T-helper 1 cell (primary cell): Measurements from ENCODE around the gene HDDC2.
"Not testable (repeated sequence)": the region's sequence is repeated elsewhere in the genome, so short reads cannot be mapped to it uniquely, and the experiment has no call there.

ENCODE experiments used
- DNase-seq, 5 donors: peaks; one replicate each; pipeline ENCODE4 v3.0.0-alpha.2; 2012 to 2020

The HDDC2 gene

GRCh38 chr6:125306756-125307149 lies 5.0 kb upstream of the HDDC2 start:
- DNase-seq, result no peak

DNA sequence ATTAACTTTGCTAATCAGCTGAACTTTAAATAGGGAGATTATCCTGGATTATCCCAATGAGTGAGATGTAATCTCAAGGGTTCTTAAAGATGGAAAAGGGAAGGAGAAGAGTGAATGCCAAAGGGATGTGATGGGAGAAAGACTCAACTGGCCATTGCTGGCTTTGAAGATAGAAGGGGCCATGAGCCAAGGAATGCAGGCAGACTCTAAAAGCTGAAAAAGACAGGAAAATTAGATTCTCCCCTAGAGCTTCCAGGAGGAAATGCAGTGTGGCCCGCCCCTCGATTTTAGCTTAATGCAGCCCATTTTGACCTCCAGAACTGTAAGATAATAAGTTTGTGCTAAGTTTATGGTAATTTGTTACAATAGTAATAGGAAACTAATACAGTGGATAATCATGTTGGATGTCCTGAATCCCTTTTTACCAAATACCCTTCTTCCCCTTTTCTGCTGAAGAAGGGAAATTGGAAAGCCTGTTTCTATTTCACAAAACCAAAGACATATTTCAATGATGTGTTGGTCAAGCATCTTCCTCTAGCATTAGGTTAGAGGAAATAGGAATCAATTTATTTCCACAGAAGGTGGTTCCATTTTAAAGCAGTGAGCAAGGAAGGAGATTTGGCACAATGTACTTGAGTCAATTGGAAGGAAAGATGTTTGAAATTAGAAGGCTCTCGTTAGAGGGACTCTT lies 3.3 kb upstream of the HDDC2 start:
- DNase-seq, result no peak

GRCh38 chr6:125303512-125303854 lies 1.7 kb upstream of the HDDC2 start:
- DNase-seq, result no peak

DNA sequence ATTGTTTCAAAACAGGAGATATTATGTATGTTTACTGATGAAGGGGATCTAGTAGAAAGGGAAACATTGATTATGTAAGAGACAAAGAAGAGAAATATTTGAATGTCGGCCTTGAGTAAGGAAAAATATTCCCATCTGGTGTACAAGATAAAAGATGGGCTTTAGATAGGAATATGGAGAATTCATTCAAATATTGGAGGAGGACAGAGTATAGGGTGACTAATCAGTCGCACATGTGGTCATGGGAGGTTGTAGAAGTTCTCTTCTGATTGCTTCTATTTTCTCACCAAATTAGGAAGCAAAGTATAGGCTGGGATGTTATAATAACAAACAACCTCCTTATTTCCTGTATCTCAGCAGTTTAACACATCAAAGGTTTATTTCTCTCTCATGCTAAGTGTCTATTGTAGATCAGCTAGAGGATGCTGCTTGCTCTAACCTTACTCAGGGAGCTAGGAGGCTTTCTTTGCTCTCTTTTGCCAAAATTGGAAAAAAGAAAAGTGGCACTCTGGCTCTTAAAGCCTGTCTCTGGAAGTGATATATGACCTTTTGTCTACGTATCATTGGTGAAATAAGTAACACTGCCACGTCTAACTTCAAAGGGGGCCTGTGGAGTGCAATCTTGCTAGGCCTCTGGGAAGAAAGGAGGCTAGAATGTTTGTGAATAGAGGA lies 1.2 kb upstream of the HDDC2 start:
- DNase-seq, result no peak

DNA sequence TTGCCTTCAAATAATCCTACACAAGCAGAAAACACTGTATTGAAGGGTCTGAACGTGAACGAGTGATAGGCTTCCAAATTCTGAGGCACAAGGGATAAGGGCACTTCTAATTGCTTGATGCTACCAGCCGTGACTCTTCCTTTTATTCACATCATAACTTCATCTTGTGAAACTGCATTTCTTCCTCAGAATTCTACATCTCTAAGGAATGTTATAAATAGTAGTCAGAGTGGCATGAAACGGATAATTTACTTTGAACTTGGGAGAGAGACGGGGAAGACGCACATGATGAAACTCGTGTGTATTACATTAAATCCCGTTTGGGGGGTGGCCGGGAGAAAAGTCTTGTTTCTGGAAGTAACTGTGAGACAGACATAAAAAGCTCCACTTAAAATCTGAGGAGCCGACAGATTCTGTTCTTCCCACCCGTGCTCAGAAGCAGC lies 754 bp downstream of the HDDC2 start:
- DNase-seq, result no peak

- DNase-seq, result no peak
Observed at GRCh38 chr6:125299257-125299656, 2.5 kb downstream of the HDDC2 start.

GRCh38 chr6:125296471-125296870 lies 5.3 kb downstream of the HDDC2 start:
- no peak for DNase-seq

GRCh38 chr6:125294925-125295324 lies 6.8 kb downstream of the HDDC2 start:
- DNase-seq, result no peak

DNA sequence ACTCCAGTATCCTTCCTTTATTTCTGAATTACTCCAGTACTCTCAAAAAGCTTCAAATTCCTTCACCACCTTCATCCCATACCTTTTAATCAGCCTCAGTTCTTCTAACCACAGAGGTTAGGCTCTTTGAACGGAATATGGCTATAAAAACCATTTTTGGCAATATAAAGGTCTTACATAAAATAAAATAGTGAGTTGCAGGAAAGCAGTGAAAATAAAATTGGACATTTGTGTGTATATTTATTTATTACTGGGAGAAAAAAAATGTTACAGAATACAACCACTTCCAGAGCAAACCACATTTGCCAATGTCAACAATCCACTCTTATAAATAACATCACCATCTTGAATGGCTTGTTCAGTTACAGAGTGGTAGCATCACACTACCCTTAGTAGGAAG lies 7.7 kb downstream of the HDDC2 start:
- DNase-seq, result no peak

GRCh38 chr6:125293587-125293986 lies 8.2 kb downstream of the HDDC2 start:
- no peak for DNase-seq

DNA sequence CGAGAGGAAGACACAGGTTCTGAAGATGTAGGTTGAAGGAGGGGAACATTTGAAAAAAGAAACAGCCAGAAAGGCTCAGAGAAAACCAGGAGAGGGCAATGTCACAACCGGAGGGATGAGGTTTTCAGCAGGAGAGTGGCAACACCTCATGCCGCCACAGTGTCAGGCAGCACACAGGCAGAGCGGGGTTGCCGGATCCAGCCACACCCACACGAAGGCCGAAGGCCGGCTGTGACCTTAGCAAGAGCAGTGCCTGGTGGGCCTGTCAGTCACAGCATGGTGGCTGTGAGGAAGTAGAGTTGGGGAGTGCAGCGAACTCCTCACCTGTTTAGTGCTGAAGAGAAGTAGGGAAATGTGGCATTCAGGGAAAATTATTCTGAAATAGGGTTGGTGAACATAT lies 14.0 kb downstream of the HDDC2 start:
- DNase-seq, result no peak

DNA sequence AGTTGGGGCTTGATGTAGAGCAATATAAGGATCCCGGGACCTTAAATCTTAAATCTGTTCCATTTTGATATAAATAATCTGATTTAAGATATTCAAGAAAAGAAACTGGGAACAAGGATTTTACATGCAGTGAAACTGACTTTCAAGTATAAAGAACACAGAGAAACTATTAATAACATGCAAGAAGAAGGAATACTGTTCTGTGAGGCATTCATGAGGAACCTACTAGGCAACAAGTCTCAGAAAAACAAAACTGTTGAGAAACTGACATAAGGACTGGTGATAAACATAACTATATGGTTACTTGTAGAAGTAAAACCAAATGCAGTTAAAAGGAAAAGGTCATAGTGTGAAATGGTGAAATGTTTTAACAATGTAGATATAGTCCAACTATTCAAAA lies 15.8 kb downstream of the HDDC2 start:
- DNase-seq, result no peak

DNA sequence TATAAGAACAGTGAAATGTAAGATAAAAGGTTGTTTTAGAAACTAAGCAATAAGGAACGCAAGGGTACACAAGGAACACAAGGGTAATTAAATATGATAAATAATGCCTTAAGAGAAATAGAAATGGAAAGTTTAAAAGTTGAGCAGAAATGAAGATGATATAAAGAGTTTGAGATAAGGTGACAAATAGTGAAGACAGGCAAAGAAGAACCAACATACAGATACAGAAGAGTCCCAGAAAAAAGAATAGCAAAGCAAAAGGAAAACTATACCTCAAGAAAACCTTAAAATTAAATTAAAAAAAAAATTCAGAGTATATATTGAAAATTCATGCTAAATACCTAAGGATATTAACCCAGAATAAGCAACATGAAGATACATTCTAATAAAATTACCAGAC lies 16.4 kb downstream of the HDDC2 start:
- DNase-seq, result no peak

GRCh38 chr6:125282470-125282869 lies 19.3 kb downstream of the HDDC2 start:
- DNase-seq, result not testable (repeated sequence)

DNA sequence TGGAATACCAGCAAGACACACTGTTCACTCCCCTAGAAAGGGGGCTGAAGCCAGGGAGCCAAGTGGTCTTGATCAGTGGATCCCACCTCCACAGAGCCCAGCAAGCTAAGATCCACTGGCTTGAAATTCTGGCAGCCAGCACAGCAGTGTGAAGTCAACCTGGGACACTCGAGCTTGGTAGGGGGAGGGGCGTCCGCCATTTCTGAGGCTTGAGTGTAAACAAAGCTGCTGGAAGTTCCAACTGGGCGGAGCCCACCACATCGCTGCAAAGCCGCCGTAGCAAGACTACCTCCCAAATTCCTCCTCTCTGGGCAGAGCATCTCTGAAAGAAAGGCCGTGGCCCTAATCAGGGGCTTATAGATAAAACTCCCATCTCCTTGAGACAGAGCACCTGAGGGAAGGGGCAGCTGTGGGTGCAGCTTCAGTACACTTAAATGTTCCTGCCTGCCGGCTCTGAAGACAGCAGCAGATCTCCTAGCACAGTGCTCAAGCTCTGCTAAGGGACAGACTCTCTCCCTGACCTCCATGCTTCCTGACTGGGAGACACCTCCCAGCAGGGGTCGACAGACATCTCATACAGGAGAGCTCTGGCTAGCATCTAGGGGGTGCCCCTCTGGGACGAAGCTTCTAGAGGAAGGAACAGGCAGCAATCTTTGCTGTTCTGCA lies 21.3 kb downstream of the HDDC2 start:
- not testable (repeated sequence) for DNase-seq

GRCh38 chr6:125279961-125280360 lies 21.8 kb downstream of the HDDC2 start:
- no peak for DNase-seq

- DNase-seq, result no peak
Observed at GRCh38 chr6:125277838-125278237, 23.9 kb downstream of the HDDC2 start.

DNA sequence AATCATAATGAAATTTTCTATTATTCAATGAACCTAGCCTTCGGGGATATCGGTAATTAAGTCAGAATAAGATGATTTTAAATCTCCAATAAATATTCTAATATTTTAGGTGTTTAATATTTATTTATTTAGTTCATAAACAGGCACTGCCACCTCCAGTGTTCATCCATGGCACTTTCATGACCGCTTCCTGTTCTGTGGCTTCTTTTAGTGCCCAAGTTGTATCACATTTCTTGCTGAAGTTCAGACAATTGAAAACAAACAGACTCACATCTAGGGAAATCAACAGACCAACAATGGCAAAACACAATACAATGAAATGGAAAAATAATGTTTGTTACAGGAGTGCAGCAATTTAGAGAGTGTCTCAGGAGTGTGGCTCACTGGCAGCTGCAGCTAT lies 26.0 kb downstream of the HDDC2 start:
- DNase-seq, result no peak

DNA sequence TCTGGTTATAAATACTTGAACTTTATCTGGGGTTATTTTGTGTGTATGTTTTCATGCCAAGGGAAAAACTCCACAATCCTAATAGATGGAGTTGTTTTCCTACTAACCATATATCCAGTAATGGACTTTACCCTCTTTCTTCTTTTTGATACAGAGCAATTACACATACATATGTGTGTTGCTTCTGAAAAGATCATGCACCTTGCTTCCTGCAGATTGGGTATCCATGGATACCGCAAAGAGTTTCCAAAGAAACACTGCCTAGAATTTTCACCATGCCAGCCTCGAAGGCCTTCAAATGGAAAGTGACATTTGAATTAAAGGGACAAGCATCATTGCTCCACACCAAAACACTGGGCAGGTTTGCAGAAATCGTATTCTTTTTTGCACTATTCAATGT lies 26.8 kb downstream of the HDDC2 start:
- no peak for DNase-seq

DNA sequence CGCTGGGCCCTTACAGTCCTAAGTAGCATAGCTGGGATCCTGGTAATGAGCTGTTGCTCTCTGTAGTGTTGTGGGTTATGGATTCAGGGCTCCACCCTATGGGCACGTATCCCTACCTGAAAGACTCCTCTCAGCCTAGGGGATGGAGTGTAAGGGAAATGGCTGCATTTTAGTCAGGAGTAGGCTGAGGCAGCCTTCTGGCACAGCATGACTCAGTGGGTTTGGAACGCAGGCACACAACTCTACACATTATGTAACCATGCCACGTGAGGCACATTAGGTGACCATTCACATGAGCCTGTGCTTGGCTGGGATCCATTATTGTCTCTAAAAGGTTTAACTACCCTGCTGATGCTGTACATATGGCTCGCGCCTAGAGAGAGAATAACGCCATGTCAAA lies 27.8 kb downstream of the HDDC2 start:
- DNase-seq, result no peak

DNA sequence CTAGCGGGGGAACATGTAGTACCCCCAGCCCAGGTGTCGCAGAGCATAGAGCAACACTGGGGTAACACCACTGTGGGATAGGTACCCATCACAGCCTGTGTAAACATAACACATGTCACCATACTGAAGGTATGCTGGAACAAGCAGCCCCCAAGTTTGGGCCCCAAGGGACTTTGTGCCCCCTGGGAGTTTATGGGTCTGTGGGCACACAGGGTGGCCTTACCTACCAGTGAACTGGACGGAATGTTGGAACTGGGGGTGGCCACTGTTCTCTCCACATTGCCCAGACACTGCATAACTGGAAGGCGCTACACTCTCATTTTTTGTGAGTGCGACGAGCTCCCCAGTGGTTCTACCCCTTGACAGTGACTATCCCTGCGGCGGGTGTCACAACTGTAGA lies 28.5 kb downstream of the HDDC2 start:
- no peak for DNase-seq

- DNase-seq, result no peak
Observed at GRCh38 chr6:125271486-125272159, 30.1 kb downstream of the HDDC2 start.

DNA sequence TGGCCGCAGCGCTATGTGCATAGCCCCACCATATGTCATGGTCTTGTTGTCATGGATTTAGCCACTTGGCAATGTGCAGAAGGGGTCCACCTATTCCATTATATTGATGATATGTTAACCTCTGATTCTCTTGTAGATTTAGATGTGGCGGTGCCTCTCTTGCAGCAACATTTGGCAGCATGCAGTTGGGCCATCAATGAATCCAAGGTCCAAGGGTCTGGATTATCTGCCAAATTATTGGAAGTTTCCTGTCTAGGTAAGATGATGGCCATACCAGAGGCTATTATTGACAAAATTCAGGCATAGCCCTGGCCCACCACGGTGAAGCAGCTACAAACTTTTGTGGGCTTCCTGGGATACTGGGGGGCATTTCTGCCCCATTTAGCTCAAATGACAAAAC lies 31.4 kb downstream of the HDDC2 start:
- no peak for DNase-seq
